HG03064 (cell line): Measurements from ENCODE around the gene CERCAM.
"Not testable (repeated sequence)": the region's sequence is repeated elsewhere in the genome, so short reads cannot be mapped to it uniquely, and the experiment has no call there.

Experiments used
- ATAC-seq: cut with Tn5 transposase; IDR thresholded peaks from one replicate; pipeline ENCODE4 v1.9.1; 2021; ENCODE audit warnings: low read depth; ENCODE audit not compliant: unreplicated experiment

Gene CERCAM

DNA sequence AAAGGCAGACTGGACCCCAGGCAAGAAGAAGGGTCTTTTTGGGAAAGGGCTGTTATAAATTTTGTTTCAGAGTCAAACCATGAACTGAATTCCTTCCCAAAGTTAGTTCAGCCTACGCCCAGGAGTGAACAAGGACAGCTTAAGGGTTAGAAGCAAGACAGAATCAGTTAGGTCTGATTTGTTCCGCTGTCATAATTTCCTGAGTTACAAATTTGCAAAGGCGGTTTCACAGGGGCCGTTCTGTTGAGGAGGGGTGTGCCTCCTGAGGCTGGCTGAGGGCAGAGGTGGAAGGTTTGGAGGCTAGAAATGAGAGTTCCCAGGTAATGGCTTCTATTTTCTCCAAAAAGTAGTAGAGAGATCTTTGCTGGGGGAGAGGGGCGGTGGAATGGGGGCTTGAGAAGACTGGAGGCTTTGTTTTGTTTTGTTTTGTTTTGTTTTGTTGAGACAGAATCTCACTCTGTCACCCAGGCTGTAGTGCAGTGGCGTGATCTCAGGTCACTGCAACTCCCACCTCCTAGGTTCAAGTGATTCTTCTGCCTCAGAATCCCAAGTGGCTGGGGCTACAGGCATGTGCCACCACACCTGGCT, 4.1 kb upstream of the CERCAM start:
- no peak for ATAC-seq

DNA sequence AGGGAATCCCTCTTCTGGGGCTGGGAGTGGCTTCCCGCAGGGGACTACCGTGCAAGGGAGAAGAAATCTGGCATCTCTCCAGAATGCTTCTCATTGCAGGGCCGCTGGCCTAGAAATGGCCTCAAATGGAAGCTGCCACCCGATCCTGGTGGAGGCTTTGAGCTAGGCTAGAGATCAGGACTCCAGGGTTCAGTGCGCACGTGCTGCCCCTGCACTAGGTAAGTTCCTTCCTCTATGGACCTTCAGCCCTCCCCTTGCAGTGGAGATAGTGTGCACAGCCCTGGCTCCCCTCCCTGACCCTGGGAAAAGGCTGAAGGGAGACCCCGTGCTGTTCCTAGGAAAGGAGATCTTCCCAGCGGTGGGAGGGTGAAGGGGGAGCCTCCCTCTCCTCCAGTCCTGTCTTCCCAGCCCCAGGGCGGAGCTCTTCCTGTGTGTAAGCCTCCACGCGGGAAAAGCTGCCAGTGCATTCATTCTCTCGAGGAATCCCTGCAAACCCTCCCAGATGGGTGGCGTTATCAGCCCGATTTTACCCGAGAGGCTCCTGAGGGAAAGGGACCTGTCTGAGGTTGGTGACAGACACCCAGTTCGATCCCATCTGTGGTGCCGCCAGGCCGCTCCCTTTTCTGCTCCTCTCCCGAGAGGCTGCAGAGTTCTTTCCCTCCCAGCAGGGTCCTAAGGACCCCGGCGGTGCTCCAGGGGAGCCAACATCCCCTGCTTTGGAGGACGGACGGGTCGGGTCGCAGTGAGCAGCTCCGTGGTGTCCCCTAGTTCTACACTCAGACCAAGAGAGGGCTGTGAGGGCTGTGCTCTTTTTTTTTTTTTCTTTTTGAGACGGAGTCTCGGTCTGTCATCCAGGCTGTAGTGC, 1.4 kb upstream of the CERCAM start:
- no peak for ATAC-seq

- peak; percentile 85 for ATAC-seq
Measured at GRCh38 chr9:128420060-128420650, 502 bp upstream of the CERCAM start.

DNA sequence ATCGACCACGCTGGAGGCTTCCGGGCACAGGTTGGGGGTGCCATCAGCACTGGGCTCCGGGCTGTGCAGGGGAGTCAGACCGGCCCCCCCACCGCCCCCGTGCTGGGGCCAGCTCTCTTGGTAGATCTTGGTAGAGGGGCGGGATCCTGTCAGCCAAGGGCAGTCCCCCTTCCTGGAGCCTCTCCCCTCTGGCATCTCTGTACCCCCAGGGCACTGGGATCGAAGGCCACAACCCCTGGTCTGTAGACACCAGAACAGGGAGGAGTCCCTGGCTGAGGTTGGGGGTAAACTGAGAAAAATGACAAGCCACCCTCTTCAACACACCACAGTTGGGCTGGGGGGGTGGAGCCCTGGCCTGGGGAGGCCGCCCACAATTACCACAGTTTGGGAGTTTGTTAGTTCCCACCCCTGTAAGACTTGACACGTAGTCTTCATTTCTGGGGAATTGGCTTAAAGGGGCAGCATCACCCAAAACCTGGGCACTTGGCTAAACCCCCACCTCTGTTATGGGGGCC, 882 bp downstream of the CERCAM start:
- ATAC-seq: no peak

DNA sequence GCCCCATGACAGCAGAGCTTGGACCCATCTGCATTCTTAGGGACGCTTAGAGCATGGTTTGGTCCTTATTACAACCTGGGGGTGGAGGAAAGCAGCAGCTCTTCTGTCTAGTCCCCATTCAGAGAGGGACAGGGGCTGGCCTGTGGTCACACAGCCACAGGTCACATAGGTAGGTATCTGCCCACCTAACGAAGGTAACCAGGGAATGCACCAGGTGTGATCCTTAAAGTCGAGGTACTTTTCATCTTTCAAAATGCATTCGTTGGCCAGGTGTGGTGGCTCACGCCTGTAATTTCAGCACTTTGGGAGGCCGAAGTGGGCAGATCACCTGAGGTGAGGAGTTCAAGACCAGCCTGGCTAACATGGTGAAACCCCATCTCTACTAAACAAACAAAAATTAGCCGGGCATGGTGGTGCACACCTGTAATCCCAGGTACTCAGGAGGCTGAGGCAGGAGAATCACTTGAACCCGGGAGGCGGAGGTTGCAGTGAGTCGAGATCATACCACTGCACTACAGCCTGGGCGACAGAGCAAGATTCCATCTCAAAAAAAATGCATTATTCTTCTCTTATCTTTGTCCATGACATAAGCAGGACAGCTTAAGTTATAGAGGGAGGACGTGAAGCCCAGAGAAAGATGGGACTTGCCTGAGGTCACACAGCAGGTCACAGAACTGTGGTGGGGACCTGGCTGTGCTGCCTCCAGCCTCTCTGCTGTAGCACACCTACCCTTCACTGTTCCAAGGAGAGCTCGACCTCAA, 1.5 kb downstream of the CERCAM start:
- not testable (repeated sequence) for ATAC-seq

DNA sequence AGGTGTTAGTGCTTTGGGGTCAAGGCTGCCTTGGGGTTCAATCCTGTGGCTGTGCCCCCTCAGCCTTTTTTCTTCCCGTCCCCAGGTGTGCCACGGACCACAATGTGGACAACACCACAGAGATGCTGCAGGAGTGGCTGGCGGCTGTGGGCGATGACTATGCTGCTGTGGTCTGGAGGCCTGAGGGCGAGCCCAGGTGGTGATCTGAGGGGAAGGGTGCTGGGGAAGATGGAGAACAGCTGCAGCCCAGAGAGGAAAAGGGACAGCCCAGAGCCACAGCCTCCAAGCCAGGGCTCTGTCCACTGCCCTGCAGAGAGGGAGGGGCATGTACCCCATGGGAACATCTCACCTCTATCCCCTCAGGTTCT, 2.1 kb downstream of the CERCAM start:
- ATAC-seq: no peak

DNA sequence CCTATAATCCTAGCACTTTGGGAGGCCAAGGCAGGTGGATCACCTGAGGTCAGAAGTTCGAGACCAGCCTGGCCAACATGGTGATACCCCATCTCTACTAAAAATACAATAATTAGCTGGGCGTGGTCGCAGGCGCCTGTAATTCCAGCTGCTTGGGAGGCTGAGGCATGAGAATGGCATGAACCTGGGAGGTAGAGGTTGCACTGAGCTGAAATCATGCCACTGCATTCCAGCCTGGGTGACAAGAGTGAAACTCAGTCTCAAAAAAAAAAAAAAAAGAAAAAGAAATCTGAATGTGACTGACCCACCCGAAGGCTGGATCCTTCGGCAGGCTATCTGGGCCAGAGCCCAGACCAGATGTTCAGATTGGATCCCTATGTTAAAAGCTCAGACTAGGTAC, 2.7 kb downstream of the CERCAM start:
- ATAC-seq: not testable (repeated sequence)

DNA sequence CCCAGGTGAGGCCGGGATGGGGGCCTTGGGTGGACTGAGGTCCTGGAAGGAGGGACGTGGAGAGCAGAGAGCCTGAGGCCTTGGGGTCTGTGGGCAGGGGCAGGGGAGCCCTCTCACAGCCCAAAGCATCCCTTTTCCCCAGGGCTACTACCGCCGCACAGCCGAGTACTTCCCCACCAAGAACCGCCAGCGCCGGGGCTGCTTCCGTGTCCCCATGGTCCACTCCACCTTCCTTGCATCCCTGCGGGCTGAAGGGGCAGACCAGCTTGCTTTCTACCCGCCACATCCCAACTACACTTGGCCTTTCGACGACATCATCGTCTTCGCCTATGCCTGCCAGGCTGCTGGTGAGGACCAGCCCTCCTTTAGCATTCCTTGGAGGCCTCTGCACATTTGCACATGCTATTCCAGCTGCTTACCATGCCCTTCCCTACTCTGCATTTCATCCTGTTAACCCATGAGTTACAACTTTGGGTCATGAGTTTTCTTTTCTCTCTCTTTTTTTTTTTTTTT, 3.7 kb downstream of the CERCAM start:
- ATAC-seq: no peak

GRCh38 chr9:128428644-128429512, 8.2 kb downstream of the CERCAM start:
- no peak for ATAC-seq

DNA sequence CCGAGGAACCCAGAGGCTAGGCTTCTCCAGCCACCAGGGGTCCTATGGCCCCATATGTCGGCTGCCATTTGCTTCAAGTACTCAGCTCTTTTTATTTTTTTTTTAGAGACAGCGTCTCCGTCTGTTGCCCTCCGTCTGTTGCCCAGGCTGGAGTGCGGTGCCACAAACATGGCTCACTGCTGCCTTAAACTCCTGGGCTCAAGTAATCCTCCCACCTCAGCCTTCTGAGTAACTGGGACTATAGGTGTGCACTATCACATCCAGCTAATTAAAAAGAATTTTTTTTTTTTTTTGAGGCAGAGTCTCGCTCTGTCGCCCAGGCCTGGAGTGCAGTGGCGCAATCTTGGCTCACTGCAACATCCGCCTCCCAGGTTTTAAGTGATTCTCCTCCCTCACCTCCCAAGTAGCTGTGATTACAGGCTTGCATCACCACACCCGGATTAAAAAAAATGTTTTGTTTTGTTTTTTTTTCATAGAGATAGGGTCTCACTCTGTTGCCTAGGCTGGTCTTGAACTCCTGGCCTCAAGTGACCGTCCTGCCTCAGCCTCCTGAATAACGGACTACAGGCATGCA, 8.9 kb downstream of the CERCAM start:
- no peak for ATAC-seq

DNA sequence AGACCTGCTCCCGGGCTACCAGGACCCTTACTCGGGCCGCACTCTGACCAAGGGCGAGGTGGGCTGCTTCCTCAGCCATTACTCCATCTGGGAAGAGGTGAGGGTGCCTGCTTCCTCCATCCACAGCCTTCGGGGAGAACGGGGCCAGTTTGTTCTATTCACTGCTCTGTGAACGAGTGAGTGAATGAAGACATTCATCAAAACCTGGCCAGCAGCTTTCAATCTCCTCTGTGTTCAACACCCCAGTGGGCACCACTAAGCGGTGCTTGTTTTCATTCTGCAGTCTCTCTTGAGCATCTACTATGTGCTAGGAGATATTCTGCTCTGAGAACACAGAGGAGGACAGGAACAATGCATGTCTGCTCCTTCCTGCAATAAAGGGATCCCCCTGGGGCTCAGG, 10.6 kb downstream of the CERCAM start:
- ATAC-seq: no peak

DNA sequence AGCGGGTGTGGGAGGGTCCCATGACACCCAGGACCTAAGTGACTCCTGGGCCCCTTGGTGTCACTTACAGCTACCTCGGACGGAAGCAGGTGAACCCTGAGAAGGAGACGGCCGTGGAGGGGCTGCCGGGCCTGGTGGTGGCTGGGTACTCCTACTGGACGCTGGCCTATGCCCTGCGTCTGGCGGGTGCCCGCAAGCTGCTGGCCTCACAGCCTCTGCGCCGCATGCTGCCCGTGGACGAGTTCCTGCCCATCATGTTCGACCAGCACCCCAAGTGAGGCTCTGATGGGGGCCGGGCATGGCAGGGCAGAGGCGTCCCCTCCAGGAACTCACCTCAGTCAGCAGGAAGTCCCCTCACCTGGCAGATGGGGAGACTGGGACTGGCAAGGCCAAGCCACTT, 13.7 kb downstream of the CERCAM start:
- ATAC-seq: no peak

- ATAC-seq: no peak
Measured at GRCh38 chr9:128435611-128436010, 15.0 kb downstream of the CERCAM start.

- ATAC-seq: no peak
Measured at GRCh38 chr9:128438343-128439109, 17.9 kb downstream of the CERCAM start.

DNA sequence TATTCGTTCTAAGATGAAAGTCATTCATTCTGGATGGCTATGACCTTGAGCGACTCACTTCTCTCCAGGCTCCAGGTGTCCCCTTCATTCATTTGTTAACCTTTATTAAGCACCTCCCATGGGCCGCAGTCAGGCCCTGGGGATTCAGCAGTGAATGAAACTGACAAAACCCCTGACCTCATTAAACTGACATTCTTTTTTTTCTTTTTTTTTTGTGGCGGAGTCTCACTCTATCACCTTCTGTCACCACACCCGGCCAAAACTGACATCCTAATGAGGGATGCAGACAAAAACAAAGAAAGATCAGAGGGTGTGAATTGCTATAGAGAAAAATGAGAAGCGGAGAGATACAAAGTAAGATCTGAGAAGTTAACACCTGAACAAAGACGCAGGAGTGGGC, 18.6 kb downstream of the CERCAM start:
- ATAC-seq: no peak

GRCh38 chr9:128442150-128442549, 21.5 kb downstream of the CERCAM start:
- ATAC-seq: no peak

DNA sequence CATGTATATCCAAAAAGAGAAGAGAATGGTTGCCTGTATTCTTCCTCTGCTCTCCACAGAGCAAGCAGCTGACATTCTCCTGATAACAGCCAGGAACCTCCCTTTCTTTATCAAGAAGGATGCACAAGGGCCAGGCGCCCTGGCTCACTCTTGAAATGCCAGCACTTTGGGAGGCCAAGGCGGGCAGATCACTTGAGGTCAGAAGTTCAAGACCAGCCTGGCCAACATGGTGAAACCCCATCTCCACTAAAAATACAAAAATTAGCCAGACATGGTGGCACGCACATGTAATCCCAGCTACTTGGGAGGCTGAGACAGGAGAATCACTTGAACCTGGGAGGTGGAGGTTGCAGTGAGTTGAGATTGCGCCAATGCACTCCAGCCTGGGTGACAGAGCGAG, 25.8 kb downstream of the CERCAM start:
- not testable (repeated sequence) for ATAC-seq

DNA sequence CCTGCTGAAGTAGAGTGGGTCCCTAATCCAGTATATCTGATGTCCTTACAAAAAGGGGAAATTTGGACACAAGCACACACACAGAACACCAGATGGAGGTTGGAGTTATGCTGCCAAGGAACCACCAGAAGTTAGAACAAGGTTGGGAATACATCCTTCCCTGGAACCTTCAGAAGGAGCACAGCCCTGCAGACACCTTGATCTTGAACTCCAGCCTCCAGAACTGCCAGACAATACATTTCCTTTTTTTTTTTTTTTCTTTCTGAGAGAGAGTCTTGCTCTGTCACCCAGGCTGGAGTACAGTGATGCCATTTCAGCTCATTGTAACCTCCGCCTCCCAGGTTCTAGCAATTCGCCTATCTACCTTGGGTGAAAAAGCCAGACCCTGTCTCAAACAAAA, 28.1 kb downstream of the CERCAM start:
- no peak for ATAC-seq

GRCh38 chr9:128454991-128455390, 34.3 kb downstream of the CERCAM start:
- no peak for ATAC-seq
